GM19455 (cell line): ENCODE results near the gene MINAR2.

ENCODE experiments used
- ATAC-seq: cut with Tn5 transposase; IDR thresholded peaks from one replicate; pipeline ENCODE4 v1.9.1; 2021; ENCODE audit not compliant: unreplicated experiment

Gene MINAR2, protein sequence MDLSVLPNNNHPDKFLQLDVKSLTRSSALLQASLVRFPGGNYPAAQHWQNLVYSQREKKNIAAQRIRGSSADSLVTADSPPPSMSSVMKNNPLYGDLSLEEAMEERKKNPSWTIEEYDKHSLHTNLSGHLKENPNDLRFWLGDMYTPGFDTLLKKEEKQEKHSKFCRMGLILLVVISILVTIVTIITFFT

GRCh38 chr5:129747572-129748407 is at the start of gene MINAR2:
TSS of gene MINAR2 (plus strand) at chr5:129748094. CDS start at chr5:129748191, 97 bp downstream.
- no peak for ATAC-seq

- no peak for ATAC-seq
Observed at GRCh38 chr5:129698661-129699060, 49.2 kb upstream of the MINAR2 start.

DNA sequence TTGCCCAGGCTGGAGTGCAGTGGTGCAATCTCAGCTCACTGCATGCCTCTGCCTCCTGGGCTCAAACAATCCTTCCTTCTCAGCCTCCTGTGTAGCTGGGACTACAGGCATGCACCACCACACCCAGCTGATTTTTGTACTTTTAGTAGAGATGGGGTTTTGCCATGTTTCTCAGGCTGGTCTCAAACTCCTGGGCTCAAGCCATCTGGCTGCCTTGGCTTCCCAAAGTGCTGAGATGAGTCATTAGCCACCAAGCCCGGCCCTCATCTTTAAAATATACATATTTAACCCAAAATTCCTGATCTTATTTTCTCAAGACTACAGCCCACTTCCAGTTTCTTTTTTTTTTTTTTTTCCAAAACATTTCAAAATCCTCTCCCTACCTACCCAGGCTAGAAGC is 31.7 kb upstream of the MINAR2 start:
- ATAC-seq: no peak

DNA sequence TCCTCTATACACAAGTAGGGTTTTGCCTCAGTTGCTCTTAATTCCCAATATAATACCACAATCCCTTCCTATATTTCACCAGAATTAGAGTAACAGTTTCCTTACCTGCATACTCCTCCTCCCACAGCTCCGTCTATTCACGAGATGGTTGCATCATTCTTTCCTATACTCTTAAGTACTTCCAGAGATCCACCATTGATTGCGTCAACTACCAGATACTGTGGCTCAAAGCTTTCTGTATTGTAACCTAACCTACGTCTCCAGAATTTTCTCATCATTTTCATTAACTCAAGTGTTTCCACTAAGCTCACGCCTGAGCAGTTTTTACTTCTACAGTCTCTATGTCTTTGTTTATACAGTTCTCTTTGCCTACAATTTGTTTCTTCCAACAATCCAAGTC is 31.2 kb upstream of the MINAR2 start:
- ATAC-seq: no peak

DNA sequence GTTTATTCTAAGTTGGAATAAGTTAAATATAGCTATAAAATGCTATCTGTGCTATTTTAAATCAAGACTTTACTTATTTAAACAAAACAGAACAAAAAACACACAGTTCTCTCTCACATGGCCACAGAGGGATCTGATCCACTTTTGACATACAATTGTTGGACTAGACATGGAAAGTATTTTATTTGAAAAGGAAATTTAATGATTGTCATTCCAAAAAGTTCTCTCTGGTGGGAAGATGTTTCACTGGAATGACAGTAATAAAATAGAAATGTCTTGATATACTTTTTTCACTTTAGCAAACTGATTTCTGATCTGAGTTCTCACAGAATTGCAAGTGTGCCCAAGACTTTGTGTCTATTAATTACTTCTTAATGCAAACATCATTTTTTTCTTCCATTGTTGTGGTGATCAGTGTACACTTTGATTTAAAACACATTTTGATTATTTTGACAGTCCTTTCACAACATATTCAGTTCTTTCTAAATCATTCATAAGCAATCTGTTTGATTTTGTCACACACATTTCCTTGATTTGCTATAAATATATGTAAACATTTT is 30.1 kb upstream of the MINAR2 start:
- no peak for ATAC-seq

GRCh38 chr5:129718471-129719090 is 29.3 kb upstream of the MINAR2 start:
- ATAC-seq: no peak

- no peak for ATAC-seq
Observed at GRCh38 chr5:129724222-129724621, 23.7 kb upstream of the MINAR2 start.

DNA sequence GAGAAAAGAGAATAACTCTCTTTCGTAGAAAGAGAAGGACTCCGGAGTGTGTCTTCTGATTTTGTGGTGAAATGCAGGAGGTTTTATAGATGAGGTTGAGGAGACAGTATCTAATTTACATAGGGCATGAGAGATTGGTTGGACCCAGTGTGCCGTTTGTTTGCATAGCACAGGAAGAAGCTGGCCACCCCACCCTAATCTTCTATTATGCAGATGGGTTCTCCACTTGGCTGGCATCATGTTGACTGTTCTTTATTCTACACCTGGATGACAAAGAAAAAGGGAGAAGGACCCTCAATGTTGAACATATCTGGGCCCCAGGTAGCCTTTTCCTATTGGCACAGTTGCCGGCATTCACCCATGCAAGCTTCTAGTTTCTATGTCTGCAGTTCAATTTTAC is 23.2 kb upstream of the MINAR2 start:
- ATAC-seq: no peak

DNA sequence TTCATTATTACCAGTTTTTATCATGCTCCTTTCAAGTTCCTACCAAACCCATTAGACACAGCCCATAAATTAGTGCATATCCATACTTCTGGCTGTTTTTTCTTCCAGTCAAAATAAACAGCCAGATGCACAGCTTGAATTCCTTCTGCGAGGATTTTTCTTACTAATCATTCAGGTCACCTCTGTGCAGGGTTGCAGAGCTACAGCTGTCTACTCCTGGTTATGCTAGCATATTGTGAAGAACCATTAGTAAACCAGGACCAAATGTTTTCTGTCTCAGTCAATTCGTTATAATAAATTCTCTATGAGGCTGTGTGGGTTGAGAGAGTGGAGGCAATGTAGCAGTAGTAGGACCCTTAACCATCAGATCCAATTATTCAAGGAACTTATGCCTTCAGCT is 8.1 kb upstream of the MINAR2 start:
- no peak for ATAC-seq

- no peak for ATAC-seq
Observed at GRCh38 chr5:129743541-129744187, 4.2 kb upstream of the MINAR2 start.

GRCh38 chr5:129745997-129746396 is 1.9 kb upstream of the MINAR2 start:
- no peak for ATAC-seq

GRCh38 chr5:129746876-129747275 is 1.0 kb upstream of the MINAR2 start:
- ATAC-seq: no peak

DNA sequence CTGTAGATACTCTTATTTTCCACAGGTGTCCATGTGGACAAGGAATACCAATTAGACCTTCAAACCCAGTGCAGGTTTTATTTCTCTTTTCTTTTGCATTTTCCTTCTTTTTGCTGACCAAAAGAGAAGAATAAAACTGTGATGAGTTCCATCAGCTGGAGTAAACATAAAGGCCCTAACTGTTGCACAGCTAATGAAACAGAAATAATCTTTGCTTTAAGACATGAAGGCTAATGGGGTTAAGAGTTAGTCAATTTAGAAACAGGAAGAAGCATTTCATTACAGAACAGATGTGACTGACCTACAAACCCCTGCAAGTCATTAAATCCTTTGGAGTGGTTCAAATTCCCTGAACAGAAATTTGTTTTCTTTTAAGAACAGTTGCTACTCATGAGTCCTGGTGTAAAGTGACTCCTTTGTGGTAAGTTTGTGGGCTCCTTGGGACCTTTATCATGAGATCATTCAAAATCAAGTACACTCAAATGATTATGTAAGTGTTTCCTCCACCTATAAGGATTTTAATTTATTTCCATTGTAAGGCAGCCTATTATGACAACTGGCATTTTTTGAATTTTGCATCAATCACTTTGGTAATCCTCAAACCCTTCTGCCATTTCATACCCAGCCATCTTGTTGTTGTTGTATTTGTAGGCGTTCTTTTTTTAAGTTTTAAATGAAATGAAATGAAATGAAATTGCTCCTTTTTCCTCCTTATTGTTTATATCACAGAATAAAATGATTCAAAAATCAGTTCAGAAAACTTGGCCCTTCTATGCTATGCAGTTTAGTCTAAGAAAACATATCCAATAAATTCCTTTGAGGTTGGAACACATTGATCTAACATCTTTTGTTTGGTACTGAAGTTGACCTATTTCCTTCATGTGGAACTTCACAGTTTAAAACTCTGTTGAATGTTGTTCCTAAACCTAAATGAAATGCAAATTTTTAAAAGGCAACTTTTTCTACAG is 1.3 kb downstream of the MINAR2 start:
- no peak for ATAC-seq

DNA sequence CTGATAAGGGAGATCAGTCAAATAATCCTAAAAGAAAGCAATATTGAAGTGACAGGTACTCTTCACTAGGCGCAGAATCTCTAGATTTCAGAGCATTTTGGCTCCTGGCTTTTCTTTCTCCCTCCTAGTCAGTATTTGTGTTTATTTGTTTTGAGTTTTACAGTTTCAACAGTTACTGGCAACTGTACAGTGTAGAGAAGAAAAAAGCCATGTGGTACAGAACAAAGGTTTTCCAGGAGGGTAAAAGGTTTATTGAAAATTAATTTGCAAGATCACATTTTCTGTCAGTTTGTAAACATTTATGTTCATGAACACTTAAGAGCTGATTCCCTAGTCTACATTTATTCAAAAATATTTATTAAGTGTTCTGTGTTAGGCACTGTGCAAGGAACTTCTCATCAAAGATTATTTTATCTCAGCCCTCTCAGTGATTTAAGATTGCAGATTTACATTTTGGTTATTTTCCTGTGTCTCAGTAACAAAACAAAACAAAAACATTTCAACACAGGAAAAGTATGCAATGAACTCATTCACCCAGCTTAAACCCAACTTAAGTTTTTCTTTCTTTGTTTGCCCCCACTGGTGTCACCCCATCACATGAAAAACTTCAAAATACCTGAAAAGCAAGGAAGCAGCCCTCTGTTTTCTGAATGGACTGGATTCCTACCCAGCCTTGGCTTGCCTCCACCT is 12.9 kb downstream of the MINAR2 start:
- no peak for ATAC-seq

- no peak for ATAC-seq
Observed at GRCh38 chr5:129763651-129764050, 15.8 kb downstream of the MINAR2 start.

- ATAC-seq: no peak
Observed at GRCh38 chr5:129766798-129767197, 18.9 kb downstream of the MINAR2 start.

DNA sequence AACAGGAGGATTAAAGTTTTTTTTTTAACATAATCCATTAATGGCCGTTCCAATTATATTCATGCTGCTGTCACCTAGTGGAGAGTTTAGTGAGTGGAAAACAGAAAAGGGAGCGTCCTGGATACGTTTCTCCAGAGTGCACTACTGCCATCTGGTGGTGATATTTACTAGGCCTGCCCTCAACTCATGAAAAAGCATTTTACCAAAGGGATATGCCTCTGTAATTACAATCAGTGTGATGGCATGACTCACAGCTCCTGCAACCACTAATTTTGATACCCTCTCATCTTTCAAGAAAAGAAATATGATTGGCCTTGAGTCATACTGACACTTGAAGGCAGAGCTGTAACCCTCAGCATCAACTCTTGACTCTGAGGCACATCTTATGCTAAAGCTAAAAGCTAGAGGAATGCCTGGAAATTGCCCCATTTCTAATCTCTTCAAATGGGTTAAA is 20.1 kb downstream of the MINAR2 start:
- ATAC-seq: peak; percentile 93

DNA sequence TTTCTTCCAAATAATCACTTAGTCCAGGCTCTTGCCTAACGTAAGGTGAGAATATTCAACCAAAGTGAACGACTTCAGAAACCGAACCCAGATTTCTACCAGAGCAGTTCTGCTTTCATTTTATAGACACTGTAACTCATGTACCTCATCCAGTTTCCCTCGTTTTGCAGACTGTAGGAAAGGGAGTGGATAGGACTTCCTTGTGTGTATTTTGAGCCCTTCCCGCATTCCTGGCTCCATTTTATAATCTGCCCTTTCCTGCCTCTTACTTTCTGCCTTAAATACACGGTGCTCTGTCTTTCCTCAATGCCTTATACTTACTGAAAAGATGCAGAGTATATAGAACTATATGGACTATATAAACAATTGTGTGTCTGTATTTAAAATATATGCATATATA is 20.8 kb downstream of the MINAR2 start:
- ATAC-seq: no peak

GRCh38 chr5:129770024-129770820 is 22.3 kb downstream of the MINAR2 start:
- no peak for ATAC-seq
